ENCODE measurements around the gene GNPTG.
A peak's percentile ranks its signal among the peaks of the same experiment; 100 is the strongest.

The GNPTG gene

DNA sequence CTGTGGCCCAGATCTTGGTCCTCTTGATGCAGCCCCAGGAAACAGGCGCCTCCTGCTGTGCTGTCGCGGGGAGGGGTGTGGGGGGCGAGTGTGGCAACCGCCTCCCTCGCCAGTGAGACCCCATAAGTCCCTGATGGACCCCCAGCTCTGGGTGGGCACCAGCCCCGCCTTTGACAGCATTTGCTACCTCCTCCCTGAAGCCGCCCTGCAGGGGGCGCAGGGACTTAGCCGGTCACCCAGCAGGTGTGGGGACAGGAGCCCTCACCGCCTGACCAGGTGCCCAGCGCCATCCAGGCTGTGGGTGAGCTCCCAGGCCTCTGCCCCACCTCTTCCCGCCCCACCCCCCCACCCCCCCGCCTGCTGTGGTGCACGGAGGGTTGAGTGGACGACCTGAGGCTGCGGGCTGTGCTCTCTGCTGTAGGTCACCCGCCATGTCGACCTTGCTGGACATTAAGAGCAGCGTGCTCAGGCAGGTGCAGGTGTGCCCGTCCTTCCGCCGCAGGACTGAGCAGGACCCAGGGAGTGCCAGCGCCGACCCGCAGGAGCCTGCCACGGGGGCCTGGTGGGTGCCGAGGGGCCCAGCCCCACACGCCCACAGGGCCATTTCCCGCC, 13.5 kb upstream of the GNPTG start:
- no peak overlapping the region for H3K27ac ChIP-seq (ENCODE audit: low read length)
- H3K36me3 ChIP-seq (ENCODE audit: control insufficient read depth, low read depth, low read length) = no peaks in the 10 kb centered on the region
- no peak overlapping the region for H3K9ac ChIP-seq (ENCODE audit: low read length)
- H3K9me3 ChIP-seq (ENCODE audit: control insufficient read depth, low read depth, low read length) = no peaks in the 10 kb centered on the region
- H3K4me1 ChIP-seq (ENCODE audit: control insufficient read depth, low read depth, low read length) = no peaks in the 10 kb centered on the region
- peaks cover 41% of the 10 kb centered on the region for H3K27me3 ChIP-seq (ENCODE audit: control insufficient read depth, insufficient read depth, low read length)
- no peak overlapping the region for H3K4me3 ChIP-seq (ENCODE audit: low read length)

DNA sequence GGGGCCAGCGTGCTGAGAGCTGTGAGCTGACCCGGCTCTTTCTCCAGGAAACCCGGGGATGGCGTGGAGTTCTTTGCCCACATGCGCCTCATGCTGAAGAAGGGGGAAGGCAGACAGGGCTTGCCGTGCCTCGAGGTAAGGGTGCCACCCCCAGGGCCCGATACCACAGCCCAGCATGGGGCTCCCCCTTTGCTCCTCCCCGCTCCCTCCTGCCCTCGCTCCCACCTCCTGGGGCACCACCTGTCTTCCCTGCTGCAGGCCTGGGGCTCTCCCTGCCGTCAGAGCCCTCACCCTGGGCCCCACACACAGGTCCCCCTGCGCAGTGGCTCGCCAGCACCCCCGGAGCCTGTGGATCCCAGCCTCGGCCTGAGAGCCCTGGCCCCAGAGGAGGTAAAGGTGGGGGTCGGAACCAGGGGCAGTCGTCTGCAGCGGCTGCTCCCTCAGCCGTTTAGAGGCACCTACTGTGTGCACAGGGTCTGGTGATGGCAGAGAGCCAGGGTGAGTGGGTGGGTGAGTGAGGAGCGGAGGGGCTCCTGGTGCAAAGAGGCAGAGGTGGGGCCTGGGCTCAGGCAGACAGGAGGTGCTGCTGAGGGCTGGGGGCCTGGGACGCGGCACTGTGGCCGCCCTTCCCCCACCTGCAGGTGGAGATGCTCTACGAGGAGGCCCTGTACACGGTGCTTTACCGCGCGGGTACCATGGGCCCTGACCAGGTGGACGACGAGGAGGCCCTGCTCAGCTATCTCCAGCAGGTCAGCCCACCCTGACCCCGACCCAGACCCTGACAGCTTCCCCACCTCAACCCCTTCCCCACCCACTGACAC, 12.7 kb upstream of the GNPTG start:
- H3K4me1 ChIP-seq (ENCODE audit: control insufficient read depth, low read depth, low read length) = no peaks in the 10 kb centered on the region

DNA sequence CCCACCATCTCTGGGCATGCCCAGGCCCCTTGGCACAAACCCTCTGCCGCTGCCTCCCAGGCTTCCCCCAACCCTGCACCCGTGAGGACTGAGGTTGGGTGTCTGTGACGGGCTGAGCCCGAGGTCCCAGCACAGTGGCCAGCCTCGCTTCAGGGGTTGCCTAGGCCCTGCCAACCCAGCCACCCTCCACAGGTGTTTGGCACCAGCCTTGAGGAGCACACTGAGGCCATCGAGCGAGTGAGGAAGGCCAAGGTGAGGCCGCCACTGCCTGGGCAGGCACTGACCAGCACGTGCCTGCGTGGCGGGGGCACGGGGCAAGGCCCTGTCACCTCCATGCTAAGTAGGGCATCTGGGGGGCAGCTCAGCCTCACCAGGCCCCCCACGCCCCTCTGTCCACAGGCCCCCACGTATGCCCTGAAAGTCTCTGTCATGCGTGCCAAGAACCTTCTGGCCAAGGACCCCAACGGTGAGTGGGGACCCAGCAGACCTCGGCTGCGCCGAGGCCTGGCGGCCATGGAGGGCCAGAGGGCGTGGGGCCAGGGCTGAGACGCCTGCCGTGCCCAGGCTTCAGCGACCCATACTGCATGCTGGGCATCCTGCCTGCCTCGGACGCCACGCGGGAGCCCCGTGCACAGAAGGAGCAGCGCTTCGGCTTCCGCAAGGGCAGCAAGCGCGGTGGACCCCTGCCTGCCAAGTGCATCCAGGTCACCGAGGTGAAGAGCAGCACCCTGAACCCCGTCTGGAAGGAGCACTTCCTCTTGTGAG, 10.8 kb upstream of the GNPTG start:
- Histone ChIP-seq H3K4me3 (ENCODE audit: low read length) (no peak overlapping the region), H3K27ac (ENCODE audit: low read length) (no peak overlapping the region), H3K9me3 (ENCODE audit: control insufficient read depth, low read depth, low read length) (no peaks in the 10 kb centered on the region), H3K36me3 (ENCODE audit: control insufficient read depth, low read depth, low read length) (no peaks in the 10 kb centered on the region), H3K9ac (ENCODE audit: low read length) (no peak overlapping the region), H3K27me3 (ENCODE audit: control insufficient read depth, insufficient read depth, low read length) (peaks cover 30% of the 10 kb centered on the region), H3K4me1 (ENCODE audit: control insufficient read depth, low read depth, low read length) (no peaks in the 10 kb centered on the region)

More for the DNA sequence above, 12.7 kb upstream of the GNPTG start:
- Histone ChIP-seq H3K9ac (ENCODE audit: low read length) (no peak overlapping the region), H3K27me3 (ENCODE audit: control insufficient read depth, insufficient read depth, low read length) (peaks cover 41% of the 10 kb centered on the region), H3K4me3 (ENCODE audit: low read length) (no peak overlapping the region), H3K9me3 (ENCODE audit: control insufficient read depth, low read depth, low read length) (no peaks in the 10 kb centered on the region), H3K36me3 (ENCODE audit: control insufficient read depth, low read depth, low read length) (no peaks in the 10 kb centered on the region), H3K27ac (ENCODE audit: low read length) (no peak overlapping the region)

DNA sequence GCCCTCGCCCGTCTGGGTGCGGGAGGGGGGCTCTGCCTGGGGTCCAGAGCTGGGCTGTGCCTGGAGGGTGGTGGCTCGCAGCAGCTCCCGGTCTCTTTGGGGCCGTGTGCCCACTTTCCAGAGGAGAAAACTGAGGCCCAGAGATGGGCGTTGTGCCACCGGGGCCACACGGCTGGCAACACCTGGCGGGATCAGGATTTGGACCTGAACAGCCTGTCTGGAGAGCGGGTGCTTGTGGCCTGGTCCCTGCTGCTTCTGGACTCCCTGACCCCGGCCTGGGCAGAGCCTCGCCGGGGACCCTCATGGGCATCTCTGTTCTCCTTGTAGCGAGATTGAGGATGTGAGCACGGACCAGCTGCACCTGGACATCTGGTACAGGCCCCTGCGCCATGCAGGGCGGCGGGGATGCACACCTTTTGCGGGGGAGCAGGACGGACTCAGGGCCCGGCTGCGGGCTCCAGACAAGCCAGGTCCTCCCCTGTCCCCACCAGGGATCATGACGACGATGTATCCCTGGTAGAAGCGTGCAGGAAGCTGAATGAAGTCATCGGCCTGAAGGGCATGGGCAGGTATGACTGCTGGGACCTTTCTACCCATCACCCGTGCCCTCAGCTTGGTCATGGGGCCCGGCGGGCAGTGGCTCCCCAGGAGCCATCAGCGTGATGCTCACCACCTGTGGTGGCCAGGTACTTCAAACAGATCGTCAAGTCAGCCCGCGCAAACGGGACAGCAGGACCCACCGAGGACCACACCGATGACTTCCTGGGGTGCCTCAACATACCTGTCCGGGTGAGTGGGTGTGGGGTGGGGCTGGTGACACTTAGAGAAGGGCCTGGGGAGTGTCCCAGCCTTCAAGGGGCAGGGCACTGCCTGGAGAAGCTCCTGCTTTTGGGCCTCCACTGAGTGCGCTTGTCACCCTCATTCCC, 10.0 kb upstream of the GNPTG start:
- Histone ChIP-seq H3K36me3 (ENCODE audit: control insufficient read depth, low read depth, low read length) (no peaks in the 10 kb centered on the region), H3K9me3 (ENCODE audit: control insufficient read depth, low read depth, low read length) (no peaks in the 10 kb centered on the region), H3K27ac (ENCODE audit: low read length) (no peak overlapping the region), H3K27me3 (ENCODE audit: control insufficient read depth, insufficient read depth, low read length) (peaks cover 21% of the 10 kb centered on the region), H3K4me3 (ENCODE audit: low read length) (no peak overlapping the region), H3K4me1 (ENCODE audit: control insufficient read depth, low read depth, low read length) (no peaks in the 10 kb centered on the region), H3K9ac (ENCODE audit: low read length) (no peak overlapping the region)

DNA sequence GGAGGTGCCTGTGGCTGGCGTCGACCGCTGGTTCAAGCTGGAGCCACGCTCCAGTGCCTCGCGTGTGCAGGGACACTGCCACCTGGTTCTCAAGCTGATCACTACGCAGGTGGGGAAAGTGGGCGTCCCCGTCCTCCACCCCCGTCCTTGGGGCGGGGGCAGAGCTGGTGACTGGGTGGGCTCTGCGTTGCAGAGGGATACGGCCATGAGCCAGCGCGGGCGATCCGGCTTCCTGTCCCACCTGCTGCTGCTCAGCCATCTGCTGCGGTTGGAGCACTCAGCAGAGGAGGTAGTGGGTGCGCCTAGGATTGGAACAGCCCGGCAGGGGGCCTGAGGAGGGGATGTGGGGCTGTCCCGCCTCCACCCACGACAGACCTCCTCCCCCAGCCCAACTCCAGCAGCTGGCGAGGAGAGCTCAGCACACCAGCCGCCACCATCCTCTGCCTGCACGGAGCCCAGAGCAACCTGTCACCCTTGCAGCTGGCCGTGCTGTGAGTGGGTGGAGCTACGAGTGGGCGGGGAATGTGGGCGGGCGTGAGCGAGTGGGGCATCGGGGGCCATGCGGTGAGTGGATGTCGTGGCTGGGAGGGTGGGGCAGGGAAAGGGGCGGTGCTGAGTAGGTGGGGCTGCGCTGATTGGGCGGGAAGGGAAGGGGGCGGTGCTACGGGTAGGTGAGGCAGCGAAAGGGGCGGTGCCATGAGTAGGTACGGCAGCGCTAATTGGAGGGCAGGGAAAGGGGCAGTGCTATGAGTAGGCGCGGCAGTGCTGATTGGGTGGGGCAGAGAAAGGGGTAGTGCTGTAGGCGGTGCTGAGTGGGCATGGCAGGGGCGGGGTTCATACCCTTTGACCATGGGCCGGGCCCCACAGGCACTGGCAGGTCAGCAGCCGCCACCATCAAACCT, 9.0 kb upstream of the GNPTG start:
- no peak overlapping the region for H3K27ac ChIP-seq (ENCODE audit: low read length)
- no peak overlapping the region for H3K9ac ChIP-seq (ENCODE audit: low read length)

DNA sequence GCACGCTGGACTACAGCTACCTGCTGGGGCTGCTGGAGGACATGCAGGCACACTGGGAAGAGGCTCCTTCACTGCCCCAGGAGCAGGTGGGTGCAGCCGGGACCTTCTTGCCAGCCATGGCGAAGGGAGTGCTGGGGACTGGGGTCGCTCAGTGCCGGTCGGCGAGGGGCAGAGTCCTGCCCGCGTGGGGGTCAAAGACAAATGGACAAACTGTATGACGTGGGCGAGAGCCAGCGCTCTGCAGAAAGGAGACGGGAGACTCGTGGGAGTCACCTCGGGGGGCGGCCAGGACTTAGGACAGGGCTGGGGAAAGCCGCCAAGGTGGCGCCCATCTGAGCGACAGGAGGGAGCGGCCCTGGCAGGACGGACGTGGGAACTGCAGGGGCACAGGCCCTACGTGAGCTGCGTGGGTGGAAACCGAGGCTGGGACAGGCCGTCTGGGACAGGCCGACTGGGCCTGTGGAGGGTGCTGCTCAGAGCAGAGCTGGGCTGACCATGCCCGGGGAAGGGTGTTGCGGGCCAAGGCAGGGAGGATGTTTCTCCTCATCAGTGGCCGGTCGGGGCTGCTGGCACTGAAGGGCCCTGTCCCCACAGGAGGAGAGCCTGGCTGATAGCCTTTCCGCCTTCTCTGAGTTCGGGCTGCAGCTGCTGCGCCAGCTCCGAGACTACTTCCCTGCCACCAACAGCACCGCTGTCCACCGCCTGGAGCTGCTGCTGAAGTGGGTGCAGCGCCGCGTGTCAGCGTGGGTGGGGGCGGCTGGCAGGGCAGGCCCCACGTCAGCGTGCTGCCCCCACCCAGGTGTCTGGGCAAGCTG, 8.1 kb upstream of the GNPTG start:
- H3K4me1 ChIP-seq (ENCODE audit: control insufficient read depth, low read depth, low read length) = no peaks in the 10 kb centered on the region
- peak overlapping the region; percentile 56 for H3K4me3 ChIP-seq (ENCODE audit: low read length)
- peaks cover 2% of the 10 kb centered on the region for H3K36me3 ChIP-seq (ENCODE audit: control insufficient read depth, low read depth, low read length)
- no peaks in the 10 kb centered on the region for H3K9me3 ChIP-seq (ENCODE audit: control insufficient read depth, low read depth, low read length)
- no peak overlapping the region for H3K9ac ChIP-seq (ENCODE audit: low read length)
- peaks cover 20% of the 10 kb centered on the region for H3K27me3 ChIP-seq (ENCODE audit: control insufficient read depth, insufficient read depth, low read length)
- H3K27ac ChIP-seq (ENCODE audit: low read length) = no peak overlapping the region

More for the DNA sequence above, 9.0 kb upstream of the GNPTG start:
- Histone ChIP-seq H3K4me1 (ENCODE audit: control insufficient read depth, low read depth, low read length) (no peaks in the 10 kb centered on the region), H3K9me3 (ENCODE audit: control insufficient read depth, low read depth, low read length) (no peaks in the 10 kb centered on the region), H3K4me3 (ENCODE audit: low read length) (peak overlapping the region; percentile 56), H3K27me3 (ENCODE audit: control insufficient read depth, insufficient read depth, low read length) (peaks cover 20% of the 10 kb centered on the region), H3K36me3 (ENCODE audit: control insufficient read depth, low read depth, low read length) (no peaks in the 10 kb centered on the region)

DNA sequence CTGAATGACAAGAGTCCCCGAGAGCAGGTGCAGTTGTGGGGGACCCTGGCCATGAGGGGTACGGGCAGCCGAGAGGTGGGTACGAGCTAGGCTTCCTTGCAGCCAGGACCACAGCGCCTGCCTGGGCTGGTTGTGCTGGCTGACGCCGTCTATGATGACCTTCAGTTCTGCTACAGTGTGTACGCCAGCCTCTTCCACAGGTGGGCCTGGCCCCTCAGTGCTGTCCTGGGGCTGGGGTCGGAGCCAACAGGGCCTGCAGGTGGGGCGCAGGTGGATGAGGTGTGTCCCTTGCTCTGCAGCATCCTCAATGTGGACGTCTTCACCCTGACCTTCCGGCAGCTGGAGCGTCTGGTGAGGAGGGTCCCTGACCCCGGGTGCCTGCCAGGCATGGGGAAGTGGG, 7.2 kb upstream of the GNPTG start:
- Histone ChIP-seq H3K4me3 (ENCODE audit: low read length) (no peak overlapping the region), H3K9ac (ENCODE audit: low read length) (no peak overlapping the region), H3K36me3 (ENCODE audit: control insufficient read depth, low read depth, low read length) (peaks cover 8% of the 10 kb centered on the region)

DNA sequence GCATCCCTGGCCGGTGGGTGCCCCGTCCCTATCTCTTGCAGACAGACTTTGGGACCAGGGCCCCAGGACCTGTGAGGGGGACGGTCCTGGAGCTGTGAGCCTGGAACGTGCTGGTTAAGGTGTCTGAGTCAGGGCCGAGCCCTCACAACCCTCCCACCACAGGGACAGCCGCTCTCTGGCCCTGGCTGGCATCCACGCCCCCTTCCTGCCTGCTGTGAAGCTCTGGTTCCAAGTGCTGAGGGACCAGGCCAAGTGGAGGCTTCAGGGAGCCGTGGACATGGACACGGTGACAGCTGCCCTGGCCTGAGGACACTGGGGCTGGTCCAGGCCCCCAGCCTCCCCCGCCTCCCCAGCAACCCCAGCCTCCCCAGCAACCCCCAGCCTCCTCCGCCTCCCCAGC, 6.6 kb upstream of the GNPTG start:
- H3K4me1 ChIP-seq (ENCODE audit: control insufficient read depth, low read depth, low read length) = no peaks in the 10 kb centered on the region
- H3K27ac ChIP-seq (ENCODE audit: low read length) = no peak overlapping the region
- peaks cover 13% of the 10 kb centered on the region for H3K36me3 ChIP-seq (ENCODE audit: control insufficient read depth, low read depth, low read length)
- H3K9me3 ChIP-seq (ENCODE audit: control insufficient read depth, low read depth, low read length) = no peaks in the 10 kb centered on the region
- peaks cover 20% of the 10 kb centered on the region for H3K27me3 ChIP-seq (ENCODE audit: control insufficient read depth, insufficient read depth, low read length)
- H3K4me3 ChIP-seq (ENCODE audit: low read length) = no peak overlapping the region
- no peak overlapping the region for H3K9ac ChIP-seq (ENCODE audit: low read length)

More for the DNA sequence above, 7.2 kb upstream of the GNPTG start:
- H3K27ac ChIP-seq (ENCODE audit: low read length) = no peak overlapping the region
- peaks cover 20% of the 10 kb centered on the region for H3K27me3 ChIP-seq (ENCODE audit: control insufficient read depth, insufficient read depth, low read length)
- no peaks in the 10 kb centered on the region for H3K4me1 ChIP-seq (ENCODE audit: control insufficient read depth, low read depth, low read length)
- H3K9me3 ChIP-seq (ENCODE audit: control insufficient read depth, low read depth, low read length) = no peaks in the 10 kb centered on the region

DNA sequence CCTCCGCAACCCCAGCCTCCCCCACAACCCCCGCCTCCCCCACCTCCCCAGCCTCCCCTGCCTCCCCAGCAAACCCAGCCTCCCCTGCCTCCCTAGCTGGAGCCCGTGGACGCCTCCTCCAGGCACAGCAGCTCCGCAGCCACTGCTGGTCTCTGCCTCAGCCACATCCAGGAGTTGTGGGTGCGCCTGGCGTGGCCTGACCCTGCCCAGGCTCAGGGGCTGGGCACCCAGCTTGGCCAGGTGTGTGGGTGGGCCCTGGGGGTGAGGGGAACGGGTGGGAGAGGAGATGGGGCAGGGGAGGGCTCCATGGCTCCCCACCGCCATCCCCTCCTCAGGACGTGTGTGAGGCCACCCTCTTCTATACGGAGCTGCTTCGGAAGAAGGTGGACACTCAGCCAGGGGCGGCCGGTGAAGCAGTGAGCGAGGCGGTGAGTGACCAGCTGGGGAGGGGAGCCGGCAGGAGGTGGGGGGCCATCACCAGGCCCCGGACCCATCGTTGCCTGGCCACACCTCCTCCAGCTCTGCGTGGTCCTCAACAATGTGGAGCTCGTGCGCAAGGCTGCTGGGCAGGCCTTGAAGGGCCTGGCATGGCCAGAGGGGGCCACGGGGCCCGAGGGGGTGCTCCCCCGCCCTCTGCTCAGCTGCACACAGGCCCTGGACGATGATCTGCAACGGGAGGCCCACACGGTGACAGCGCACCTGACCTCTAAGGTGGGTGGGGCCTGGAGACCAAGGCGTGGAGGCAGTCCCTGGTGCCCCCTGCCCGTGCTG, 5.9 kb upstream of the GNPTG start:
- no peaks in the 10 kb centered on the region for H3K9me3 ChIP-seq (ENCODE audit: control insufficient read depth, low read depth, low read length)
- H3K27me3 ChIP-seq (ENCODE audit: control insufficient read depth, insufficient read depth, low read length) = peaks cover 20% of the 10 kb centered on the region
- H3K4me1 ChIP-seq (ENCODE audit: control insufficient read depth, low read depth, low read length) = no peaks in the 10 kb centered on the region
- H3K4me3 ChIP-seq (ENCODE audit: low read length) = no peak overlapping the region
- peaks cover 13% of the 10 kb centered on the region for H3K36me3 ChIP-seq (ENCODE audit: control insufficient read depth, low read depth, low read length)
- no peak overlapping the region for H3K9ac ChIP-seq (ENCODE audit: low read length)
- H3K27ac ChIP-seq (ENCODE audit: low read length) = no peak overlapping the region

Measured in iPS-18a (cell line).